SKM-1 (cell line): ENCODE measurements around the gene SNRPD2.
"Not testable (repeated sequence)": the region's sequence is repeated elsewhere in the genome, so short reads cannot be mapped to it uniquely, and the experiment has no call there.

Experiments
- DNase-seq: peaks from one replicate; lab custom pipeline; 2025; ENCODE audit not compliant: unreplicated experiment; lab: John Stamatoyannopoulos, UW

The SNRPD2 gene

DNA sequence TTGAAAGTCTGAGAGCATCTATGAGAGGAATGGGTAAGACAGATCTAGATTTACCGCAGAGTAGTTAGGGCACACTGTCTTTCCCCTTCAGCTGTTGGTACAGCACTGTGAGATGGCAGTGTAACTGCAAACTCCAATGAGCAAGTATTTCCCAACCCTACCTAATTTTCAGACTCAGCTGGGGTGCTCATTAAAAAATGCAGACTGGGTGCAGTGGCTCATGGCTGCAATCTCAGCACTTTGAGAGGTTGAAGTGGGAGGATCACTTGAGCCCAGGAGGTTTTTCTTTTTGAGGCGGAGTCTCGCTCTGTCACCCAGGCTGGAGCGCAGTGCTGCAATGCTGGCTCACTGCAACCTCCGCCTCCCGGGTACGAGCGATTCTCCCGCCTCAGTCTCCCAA, 13.4 kb upstream of the SNRPD2 start:
- DNase-seq = no peak

DNA sequence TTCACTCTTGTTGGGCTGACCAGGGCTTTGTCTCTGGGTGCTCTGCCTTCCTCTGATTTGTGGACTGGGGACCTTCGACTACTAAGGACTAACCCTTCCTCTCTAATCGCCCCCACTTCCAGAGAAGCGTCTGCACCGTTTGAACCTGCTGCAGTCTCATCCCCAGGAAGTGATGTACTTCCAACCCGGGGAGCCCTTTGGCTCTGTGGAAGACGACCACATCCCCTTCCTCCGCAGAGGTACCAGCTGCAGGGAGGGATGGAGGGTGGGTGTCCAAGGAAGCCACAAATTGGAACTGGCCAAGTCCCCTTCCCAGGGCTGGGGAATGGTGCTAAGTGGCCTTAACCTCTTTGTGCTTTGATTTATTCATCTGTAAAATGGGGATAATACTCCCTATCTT, 9.9 kb upstream of the SNRPD2 start:
- DNase-seq = no peak

- peak; percentile 1 for DNase-seq
Observed at GRCh38 chr19:45693106-45693788, 1.5 kb upstream of the SNRPD2 start.

- DNase-seq = peak; percentile 89
Observed at GRCh38 chr19:45692187-45693105, 693 bp upstream of the SNRPD2 start, which contains the start of gene QPCTL. Gene QPCTL, plus strand, starts transcription at chr19:45692666. Its CDS starts 38 bp downstream, at chr19:45692704.

- DNase-seq = no peak
Observed at GRCh38 chr19:45687599-45687998, 4.2 kb downstream of the SNRPD2 start.

- not testable (repeated sequence) for DNase-seq
Observed at GRCh38 chr19:45685045-45685444, 6.7 kb downstream of the SNRPD2 start.

DNA sequence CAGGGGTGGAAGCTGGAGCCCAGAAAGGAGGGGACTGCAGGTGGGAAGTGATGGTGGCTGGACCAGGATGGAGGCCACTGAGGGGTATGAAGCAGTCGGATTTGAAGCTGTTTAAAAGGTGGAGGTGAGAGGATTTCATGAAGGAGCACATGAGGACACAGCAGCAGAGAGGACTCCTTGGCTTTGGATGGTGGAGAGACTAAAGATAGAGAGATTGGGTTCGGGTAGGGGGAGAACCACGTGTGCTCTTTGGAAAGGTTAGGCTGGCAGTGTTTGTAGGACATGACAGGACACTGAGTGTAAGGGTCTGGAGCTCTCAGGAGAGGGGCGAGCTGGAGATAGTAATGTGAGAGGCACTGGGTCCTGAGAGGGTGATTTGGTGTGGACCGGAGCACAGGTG, 8.8 kb downstream of the SNRPD2 start:
- DNase-seq = no peak

GRCh38 chr19:45682117-45682516, 9.6 kb downstream of the SNRPD2 start:
- DNase-seq = no peak

DNA sequence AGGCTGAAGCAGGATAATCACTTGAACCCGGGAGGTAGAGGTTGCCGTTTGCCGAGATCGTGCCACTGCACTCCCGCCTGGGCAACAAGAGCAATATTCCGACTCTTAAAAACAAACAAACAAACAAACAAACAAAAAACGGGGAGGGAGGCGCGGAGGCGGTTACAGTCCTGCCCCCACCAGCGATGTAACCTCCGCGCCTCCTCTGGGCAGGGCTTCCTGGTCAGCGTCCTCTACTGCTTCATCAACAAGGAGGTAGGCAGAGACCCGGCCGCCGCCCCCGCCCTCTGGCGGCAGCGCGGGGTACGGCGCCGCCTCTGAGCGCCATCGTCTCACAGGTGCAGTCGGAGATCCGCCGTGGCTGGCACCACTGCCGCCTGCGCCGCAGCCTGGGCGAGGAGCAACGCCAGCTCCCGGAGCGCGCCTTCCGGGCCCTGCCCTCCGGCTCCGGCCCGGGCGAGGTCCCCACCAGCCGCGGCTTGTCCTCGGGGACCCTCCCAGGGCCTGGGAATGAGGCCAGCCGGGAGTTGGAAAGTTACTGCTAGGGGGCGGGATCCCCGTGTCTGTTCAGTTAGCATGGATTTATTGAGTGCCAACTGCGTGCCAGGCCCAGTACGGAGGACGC, 10.2 kb downstream of the SNRPD2 start:
- peak; percentile 4 for DNase-seq

DNA sequence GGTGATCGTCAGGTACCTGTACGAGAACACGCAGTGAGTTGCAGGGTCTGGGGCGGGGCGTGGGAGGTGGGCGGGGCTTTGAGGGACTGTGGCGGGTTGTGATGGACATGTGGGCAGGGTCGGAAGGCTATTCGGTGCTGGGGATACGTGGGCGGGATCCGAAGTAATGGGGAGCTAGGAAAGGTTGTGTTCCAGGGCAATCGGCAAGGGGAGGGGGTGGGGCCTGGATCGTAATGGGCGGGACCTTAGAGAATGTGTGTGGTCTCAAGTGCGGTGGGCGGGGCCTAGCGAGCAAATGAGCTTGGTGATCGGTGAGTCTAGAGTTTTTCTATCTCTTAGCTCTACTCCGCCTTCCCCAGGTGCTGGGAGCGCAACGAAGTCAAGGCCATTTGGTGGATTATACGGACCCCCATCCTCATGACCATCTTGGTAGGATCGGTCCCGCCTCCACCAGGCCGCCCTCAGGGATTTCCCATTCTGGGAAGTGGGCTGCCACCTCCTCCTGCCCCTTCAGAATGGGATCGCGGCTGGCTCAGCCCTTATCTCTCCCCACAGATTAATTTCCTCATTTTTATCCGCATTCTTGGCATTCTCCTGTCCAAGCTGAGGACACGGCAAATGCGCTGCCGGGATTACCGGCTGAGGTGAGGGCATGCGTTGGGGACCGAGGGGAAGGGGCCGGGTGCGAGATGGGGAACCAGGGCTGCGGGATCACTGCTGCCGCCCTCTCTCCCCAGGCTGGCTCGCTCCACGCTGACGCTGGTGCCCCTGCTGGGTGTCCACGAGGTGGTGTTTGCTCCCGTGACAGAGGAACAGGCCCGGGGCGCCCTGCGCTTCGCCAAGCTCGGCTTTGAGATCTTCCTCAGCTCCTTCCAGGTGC, 14.2 kb downstream of the SNRPD2 start:
- DNase-seq = no peak

GRCh38 chr19:45676851-45677263, 14.9 kb downstream of the SNRPD2 start:
- no peak for DNase-seq

DNA sequence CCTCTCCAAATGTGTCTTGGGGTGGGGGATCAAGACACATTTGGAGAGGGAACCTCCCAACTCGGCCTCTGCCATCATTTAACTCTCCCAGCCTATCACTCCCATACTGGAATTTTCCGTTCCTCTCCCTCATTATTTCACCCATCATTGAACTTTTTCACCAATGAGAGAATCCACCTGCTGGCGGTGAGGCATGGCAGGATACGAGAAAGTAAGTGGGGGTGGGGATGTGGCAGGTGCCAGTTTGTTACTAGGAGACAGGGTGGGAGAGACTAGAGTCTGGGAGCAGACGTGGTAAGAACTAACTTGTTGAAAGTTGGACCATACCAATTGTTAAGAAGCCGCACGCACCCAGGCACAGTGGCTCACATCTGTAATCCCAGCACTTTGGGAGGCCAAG, 16.8 kb downstream of the SNRPD2 start:
- no peak for DNase-seq

- peak; percentile 3 for DNase-seq
Observed at GRCh38 chr19:45670670-45671453, 20.9 kb downstream of the SNRPD2 start.

GRCh38 chr19:45668342-45668871, 23.3 kb downstream of the SNRPD2 start:
- no peak for DNase-seq

DNA sequence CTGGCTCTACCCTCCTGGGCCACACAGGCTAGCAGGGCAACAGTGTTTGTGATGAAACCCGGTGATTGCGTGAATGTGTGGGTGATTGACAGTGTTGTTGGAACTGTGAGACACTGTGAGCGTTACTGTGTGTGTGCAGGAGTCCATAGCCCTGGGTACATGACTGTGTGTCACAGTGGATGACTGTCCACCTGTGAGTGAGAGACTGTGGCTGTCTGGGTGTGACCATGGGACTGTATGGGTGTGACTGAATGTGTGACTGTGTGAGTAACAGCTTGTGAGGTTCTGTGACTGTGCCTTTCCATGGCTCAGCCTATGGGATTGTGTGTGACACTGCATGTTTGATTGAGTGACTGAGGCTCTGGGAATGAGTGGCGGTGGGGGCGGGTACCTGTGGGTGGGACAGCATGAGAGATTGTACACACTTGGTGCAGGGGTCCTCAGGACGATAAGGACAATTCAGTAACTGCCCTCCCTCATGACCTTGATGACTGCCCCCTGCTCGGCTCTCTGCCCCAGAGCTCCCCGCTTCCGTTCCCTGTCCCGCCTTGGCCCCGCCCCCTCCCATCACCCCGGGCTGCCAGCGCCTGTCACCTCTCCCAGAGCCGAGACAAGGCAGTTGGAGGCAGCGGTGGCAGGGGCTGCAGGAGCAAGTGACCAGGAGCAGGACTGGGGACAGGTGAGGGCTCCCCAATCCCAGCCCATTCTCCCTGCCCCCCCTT, 24.0 kb downstream of the SNRPD2 start, which contains the start of gene GIPR:
TSS of gene GIPR (plus strand) at position 602 of the 722 bp plus-strand sequence. CDS start 1,300 bp downstream, outside the sequence.
- no peak for DNase-seq

DNA sequence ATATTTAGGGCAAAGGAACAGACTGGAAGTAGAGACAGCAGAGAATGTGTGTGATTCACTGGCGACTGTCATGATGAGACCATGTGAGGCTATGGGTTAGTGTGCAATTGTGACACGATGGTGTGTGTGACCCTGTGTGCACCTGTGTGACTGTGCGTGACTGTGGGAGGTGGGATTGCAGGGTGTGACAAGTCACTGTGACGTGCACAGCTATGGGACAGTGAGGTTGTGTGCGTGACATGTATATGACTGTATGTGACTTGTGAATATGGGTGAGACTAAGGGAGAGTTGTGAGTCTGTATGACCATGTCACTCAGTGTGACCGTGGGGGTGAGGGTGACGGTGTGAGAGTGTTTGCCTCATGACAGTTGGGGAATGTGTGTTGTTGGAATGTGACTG, 27.2 kb downstream of the SNRPD2 start:
- no peak for DNase-seq

GRCh38 chr19:45663800-45664199, 28.0 kb downstream of the SNRPD2 start:
- DNase-seq = no peak

GRCh38 chr19:45660636-45661035, 31.1 kb downstream of the SNRPD2 start:
- no peak for DNase-seq
